Hematopoietic multipotent progenitor cell treated with erythropoietin and hydrocortisone succinate and interleukin-3 and kit ligand, for 17 days (in vitro differentiated cells): ENCODE results near the gene GREB1L.
"Not testable (repeated sequence)": the region's sequence is repeated elsewhere in the genome, so short reads cannot be mapped to it uniquely, and the experiment has no call there.

Experiments used
- DNase-seq: peaks from one replicate; pipeline ENCODE4 v3.0.0-alpha.2; 2015; ENCODE audit warnings: low spot score

GREB1L gene

DNA sequence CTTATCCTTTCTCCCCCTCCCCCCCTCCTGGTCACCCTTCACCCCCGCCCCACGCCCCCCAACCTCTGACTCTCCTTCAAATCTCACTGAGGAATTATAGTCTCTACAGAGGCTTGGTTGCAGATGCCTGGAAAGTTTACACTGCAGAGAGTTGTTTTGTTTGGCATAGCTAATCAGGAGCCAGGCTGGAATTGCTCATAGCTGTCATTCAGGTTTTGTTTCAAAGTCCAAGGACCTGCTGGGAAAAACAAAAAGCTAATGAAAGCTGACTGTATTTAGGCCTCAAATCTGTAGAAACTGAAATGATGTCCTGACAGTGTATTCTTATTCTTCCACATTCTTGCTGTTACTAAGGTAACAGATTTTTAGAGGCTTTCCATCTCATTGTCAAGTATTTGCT, 22.6 kb downstream of the GREB1L start:
- DNase-seq: no peak

DNA sequence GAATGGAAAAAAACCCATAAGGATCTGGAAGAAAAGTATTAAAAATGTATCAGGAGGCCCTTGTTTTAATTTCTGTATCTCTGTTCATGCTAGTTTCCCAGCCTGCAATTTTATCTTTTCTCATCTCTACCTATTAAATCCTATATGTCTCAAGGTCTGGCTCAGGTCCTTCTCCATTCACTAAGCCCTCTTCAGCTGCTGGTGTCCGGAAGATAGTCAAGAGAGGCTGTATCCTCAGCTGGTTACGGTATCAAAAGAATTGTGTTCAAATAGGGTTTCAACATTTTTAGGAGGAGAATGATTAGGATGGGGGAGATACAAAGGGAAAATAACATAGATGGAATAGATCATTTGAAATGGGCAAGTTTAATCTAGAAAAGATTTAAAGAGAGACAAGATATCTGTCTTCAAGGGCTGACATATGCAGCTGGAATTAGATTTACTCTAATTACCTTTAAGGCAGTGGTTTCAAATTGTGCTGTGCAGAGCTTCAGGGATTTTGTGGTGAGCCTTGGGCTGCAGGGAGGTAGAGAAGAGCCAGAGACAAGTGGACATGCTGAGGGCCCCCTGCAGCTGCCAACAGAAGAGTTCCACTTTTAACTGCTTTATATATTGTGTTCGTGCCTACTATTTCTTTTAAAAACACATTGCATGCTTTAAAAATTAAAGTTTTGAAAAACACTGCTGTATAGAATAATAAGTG, 24.1 kb downstream of the GREB1L start:
- no peak for DNase-seq

DNA sequence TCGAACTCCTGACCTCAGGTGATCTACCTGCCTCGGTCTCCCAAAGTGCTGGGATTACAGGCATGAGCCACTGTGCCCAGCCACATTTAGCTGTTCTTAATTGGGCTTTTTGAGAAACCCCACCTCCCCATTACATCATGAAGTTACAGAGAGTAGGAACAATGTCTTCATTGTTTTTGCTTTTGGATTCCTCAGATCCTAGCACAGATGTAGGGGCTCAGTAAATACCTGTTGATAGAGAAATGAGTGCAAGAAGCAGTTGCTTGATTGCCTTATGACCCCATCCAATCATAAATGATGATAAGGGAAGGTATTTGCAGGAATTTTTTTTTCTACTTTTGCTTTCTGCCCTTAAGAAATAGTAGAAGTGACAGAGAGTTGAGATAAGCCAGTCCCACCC, 25.4 kb downstream of the GREB1L start:
- no peak for DNase-seq

DNA sequence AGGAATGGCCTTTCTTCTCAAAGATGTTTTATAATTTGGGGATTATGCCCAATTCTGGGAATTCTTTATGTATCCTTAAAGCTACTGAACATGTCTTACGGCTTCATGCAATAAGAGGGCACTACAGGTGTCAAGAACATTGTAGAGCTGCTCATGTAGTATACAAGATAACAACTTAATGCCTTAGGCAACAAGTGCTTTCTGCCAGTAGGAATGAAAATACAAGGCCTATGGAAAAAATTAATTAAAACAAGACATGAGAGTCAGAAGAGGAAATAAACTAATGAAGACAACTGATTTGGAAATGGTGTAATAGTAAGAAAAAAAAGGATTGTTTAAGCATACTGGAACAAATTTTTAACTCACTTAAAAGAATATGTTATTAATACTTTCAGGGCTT, 27.3 kb downstream of the GREB1L start:
- DNase-seq: no peak

DNA sequence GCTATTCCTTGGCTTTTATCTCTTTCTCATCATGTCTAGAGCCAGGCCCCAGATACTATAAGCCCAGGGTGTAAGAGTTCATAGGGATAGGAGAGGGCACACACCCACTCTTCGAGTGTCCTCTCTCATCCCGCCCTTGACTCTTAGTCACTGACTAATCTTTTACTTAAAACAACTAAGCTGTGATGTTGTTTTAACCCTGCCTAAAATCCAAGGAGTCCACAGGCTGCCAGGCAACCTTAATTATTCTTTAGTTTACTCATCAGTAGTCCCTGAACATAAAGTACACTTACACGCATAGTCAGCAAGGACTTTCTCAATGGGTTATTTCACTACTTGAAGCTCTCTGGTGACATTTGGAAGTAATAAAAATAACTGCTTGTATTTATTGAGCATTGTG, 28.4 kb downstream of the GREB1L start:
- no peak for DNase-seq

DNA sequence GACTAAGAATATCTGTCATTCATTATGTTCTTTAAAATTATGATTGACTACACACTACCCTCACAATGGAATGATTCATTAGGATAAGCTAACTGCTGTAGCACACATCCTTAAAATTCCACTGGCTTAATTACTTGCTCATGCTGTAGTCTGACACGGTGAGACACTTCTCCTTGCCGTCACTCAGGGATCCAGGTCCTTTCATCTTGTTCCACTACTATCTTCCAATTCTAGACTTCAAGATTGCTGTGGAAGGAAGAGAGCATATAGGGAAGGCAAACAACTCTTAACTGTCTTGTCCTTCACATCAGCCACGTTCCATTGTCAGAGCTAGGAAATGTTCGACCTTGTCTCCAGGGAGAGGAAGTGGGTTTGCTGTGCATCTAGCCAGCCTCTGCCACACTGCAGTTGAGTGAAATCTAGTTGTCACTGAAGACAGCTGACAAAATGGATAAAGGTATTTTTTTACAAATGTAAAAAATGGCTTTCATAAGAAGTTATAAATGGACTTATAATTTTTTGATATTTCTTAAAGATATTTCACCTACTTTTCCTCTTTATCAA, 30.1 kb downstream of the GREB1L start:
- DNase-seq: no peak

DNA sequence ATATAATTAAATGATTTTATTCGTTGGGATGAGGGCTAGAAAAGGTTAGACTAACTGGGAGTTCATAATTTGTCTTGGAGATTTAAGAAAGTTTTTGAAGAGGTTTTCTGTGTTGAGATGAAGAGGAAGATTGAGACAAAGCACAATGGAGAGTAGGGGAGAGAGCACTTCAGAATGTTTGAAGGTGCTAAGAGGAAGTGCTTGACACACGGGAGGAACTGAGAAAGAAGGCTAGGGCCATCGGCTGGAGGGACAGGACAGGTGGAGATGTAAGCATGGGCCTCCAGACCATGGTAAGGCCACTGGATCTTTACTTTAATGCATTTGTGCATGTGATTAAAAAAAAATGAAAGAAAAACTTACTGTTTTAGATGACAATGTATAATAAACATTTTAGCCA, 31.5 kb downstream of the GREB1L start:
- DNase-seq: no peak

DNA sequence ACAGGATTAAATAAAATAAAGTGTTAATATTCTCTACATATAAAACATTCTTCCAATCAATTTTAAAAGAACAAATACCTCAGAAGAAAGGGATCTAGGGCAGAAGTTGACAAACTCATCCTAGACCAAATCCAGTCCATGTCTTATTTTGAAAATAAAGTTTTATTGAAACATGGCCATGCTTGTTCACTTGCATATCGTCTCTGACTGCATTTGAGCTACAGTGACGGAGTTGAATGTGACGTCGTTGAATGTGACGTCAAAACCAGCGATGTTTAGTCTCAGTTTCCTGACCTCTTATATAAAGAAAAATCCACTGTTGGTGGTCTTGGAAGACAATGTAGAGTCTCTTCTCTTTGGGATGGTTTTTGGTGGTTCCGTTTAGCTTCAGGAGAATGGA, 33.6 kb downstream of the GREB1L start:
- no peak for DNase-seq

DNA sequence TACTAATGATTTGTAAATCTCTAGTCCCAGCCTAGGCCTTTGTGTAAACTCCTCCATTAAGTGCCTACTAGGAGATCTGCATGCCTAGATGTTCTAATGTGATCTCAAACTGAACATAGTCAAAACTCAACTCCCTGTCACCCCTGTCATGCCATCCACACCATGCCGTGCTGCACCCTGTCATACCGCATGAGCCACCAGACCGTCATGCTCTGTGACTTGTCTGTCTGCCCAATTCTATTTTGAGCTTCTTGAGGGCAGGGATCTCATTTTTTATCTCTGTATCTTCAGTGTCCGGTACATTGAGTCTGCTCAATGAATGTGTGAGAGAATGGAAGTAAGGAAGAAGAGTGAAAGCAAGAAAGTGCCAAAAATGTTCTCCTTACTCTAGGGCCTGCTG, 35.5 kb downstream of the GREB1L start:
- no peak for DNase-seq

DNA sequence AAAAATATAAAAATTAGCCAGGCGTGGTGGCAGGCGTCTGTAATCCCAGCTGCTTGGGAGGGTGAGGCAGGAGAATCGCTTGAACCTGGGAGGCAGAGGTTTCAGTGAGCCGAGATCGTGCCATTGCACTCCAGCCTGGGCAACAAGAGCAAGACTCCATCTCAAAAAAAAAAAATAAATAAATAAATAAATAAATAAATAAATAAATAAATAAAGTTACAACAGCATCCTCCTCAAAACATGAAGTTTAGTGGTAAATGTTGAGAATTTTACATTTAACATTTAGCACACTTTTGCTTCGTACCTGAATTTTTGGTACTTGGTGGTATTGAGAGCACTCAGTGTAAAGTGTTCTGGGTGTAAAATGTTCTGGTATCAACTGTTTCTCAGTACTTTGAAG, 36.2 kb downstream of the GREB1L start:
- not testable (repeated sequence) for DNase-seq

DNA sequence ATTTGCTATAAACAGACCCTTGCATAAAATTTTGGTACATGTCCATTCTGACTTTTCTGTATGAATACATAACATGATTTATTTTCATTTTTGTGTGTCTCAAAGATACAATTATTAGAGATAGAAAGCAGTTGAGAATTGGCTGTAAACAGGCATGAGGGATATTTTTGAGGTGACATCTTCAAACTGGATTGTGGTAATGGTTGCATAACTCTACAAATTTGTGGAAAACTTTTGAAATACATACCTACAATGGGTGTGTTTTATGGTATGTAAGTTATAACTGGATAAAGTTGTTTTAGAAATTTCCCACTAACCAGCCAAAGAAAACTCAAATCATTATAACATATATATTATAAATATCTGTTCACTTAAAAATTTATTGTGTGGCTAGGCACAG, 39.6 kb downstream of the GREB1L start:
- no peak for DNase-seq

DNA sequence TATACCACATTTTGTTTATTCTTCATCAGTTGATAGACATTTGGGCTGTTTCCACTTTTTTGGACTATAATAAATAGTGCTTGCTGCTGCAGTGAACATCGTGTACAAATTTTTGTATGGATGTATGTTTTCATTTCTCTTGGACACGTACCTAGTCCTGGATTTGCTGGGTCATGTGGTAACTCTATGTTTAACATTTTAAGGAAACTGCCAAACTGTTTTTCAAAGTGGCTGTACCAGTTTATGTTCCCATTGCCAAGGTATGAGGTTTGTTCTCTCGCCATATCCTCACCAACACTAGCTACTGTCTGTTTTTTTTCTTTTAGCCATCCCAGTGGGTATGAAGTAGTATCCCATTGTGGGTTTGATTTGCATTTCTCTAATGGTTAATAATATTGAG, 42.5 kb downstream of the GREB1L start:
- DNase-seq: no peak

DNA sequence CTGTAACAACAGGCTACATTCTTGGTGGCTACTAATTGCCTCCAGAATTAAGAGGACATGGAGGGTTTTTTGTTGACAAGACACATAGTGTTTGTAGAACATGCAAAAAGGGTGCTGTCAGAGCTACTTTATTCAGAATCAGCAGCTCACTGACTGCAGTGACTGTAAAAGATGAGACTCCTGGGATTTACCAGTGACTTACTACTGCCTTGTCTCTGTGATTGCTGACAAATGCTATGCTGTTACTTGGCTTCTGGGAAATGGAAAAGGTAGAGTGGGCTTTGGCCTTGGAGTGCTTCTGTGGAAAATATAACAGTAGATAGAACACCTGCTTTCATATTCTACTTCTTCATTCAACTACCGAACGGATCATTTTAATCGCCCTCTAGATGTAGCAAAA, 47.8 kb downstream of the GREB1L start:
- no peak for DNase-seq

DNA sequence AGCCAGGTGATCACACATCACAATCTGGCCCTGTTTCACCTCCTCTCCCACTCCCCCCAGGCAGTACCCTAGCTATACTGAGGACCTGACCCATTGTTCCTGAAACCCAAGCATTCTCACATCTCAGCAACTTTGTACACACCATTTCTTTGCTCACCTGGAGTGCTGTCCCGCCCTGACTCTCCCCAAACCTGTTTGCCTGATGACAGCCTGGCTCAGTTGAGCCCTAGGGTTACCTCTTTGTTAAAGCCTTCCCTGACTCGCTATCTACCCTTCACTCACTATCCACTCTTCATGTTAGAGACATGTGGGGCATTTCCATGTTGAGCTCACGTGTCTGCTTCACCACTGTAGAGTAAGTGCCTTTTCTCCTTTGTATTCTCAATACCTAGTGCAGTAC, 49.1 kb downstream of the GREB1L start:
- no peak for DNase-seq

DNA sequence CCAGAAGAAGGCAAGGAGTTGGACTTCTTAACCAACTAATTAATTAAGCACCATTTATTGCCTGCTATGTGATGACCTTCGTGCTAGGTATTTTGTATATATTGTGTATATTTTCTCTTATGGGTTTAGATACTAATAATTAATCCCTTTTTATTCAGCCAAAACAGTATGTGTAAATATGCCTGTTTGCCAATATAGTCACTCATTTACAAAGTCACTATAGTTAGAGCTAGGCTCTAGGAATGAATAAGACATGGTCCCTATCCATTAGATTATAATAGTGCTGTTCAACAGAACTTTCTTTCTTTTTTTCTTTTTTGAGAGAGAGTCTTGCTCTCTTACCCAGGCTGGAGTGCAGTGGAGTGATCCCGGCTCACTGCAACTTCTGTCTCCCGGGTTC, 51.4 kb downstream of the GREB1L start:
- no peak for DNase-seq

DNA sequence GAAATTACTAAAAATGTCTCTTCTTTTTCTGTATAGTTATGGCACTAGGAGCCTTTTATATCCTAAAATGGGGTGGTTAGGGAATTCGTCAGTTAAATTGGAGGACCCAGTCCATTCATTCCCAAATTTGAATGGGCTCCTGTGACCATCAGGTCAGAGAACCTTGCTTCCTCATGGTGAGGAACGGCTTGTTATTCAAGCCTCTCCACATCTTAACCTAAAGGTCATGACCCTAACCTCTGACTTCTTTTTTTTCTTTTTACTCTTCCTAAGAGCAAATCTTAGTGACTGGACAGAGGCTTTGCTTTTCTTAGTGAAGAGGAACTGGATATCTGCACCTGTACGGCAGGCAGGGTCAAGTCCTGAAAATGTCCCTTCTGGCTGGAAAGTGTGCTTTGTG, 53.1 kb downstream of the GREB1L start:
- DNase-seq: no peak

DNA sequence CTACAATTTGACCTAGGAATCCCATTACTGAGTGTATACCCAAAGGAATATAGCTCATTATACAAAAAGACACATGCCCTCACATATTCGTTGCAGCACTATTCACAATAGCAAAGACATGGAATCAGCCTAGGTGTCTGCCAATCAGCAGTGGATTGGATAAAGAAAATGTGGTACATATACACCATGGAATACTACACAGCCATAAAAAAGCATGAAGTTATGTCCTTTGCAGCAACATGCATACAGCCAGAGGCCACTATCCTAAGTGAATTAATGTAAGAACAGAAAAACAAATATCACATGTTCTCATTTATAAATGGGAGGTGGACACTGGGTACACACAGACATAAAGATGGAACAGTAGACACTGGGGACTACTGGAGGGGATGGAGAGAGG, 54.0 kb downstream of the GREB1L start:
- DNase-seq: no peak

DNA sequence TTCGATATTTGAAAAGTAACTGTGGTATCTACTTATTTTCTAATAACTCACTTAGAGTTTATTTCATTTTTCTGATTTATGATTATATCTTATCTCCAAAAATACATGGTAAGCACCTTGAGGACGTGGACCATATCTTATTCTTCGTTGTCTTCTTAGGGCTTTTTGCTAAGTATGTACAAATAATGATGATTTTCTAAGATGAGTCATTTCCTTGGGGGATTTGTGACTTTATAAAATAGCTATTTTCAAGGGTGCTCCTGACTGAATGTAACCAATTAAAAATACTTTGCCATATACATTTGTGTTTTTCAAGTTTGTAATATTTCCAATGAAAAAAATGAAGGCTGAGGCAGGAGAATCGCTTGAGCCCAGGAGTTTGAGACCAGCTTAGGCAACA, 56.3 kb downstream of the GREB1L start:
- DNase-seq: no peak

DNA sequence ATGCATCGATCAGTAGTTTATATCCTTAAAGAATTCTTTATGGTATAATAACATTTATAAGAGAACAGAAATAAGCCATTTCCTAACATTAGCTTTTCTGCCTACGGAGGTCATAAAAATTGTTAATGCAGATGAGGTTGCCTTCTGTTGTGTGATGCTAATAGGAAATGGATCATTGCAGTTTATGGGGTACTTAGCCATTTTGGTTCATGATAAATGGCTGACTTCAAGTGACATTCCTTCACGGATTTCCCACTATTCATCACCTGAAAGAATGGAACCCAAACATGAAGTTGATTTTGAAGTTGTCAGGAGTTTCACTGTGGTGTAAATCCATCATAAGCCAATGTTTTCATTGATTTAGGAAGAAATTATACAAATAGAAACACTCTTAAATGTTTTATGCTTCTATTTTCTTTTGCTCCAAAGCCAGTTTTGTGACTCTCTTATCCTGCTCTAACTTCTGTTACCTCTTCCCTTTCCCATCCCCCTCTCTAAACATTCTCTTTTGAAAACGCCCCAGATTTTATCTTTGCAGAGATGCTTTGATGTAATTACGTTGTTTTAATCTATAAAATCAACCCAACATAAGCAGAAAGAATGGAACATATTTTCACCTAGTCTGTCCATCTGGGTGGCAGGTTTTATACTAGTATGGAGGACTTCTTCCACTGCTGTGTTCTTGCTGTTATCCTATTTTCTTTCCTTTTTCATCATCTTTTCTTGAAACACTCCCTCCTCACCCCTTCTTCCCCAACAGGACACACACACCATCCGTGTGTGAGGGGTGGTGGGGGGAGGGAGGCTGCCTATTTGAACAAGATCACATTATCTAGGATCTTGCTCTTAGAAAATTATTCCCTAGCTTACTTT, 58.2 kb downstream of the GREB1L start:
- DNase-seq: no peak

DNA sequence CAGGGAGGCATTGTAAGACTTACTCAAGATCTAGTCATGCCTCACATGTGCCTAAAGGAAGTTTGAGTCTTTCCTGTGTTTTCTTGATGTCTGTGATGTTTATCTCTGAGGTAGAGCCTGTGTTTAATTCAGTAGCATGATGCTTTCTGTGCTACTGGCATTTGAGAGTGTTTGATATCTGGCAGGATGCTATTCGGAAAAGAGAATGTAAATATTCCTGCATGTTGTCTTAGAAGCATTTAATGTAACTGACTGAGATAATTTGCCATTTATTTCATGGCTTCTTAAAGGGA, 58.8 kb downstream of the GREB1L start:
- no peak for DNase-seq

DNA sequence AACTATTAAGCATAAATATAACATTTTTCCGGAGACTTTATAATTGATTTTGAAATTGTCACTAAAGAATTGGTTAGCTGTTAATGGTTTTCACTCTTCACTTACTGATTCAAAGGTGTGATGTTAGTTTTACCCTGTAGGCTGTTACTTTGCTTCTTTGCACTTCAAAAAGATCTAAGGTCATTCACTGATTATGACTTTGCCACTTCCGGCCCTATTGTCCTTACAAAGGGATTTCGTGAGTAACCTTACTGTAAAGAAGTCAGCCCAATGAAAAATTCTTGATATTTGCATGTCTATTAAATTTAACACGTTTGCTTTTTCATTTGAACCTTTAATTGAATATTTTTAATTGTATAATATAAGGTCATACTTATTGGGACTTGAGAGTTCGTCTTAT, 61.4 kb downstream of the GREB1L start:
- no peak for DNase-seq

DNA sequence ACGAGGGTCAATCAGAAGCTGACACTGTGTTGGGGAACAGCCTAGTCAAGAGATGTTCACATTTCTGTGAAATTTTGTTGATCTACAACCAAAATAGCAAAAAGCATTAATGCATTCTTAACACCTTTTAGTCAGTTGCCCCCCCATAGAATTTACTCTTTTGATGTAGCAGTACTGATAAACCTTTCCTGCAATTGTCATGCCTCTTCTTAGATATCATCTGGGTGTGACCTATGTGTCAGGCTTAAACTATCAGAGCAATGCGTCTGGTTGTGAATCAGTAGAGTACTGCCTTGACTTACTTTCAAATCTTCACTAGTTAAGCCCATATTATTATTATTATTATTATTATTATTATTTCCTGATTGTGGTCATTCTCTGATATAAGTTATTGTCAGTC, 61.9 kb downstream of the GREB1L start:
- no peak for DNase-seq

DNA sequence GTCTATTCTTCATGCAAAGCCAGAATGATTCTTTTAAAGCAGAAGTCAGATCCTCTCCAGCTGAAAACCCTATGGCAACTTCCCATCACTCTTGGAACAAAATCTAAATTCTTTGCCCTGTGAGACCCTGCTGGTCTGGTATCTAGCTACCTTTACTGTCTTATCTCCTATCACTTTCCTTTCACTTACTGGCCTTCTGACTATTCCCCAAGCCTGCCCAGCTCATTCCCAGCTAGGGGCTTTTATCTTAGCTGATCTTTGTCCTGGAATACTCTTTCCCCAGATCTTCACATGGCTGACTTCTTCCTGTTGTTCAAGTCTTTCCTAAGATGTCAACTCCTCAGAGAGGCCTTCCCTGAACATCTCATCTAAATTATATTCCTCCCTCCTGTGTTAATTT, 63.6 kb downstream of the GREB1L start:
- DNase-seq: no peak

DNA sequence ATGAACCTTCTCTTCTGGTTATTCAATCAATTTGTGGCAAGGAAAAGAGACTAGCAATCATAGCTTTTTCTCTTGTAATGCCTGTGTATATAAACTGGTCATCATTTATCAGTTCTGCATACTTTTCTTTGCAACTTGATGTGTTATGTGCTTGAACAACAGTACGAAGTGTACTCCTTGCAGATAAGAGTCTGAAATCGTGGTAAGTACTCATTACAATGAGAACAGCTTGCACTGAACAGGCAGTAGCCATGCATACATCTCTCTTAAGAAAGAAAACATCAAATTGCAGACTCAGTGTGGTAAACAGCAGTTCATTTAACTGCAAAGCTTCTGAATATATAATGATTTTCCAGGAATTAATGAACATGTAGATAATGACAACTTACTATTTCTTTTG, 64.3 kb downstream of the GREB1L start:
- DNase-seq: no peak
